Esophagus squamous epithelium (tissue), 5 donors: ENCODE measurements around the gene LPIN3. TPM values are rescaled to one million over a fixed set of nuclear protein-coding genes. Genes with fewer than 3 reads are reported as not detected.

Source experiments
- DNase-seq: peaks from one replicate; lab custom pipeline; 2025; lab: John Stamatoyannopoulos, UW
- H3K27ac ChIP-seq, 4 donors: fragments of 200-600 bp; sonication (generic); one replicate each; pipeline ENCODE4 v1.5.1; 2016 to 2019; ENCODE audit warnings: mild to moderate bottlenecking in 1 of 4
- H3K27me3 ChIP-seq, 4 donors: fragments of 200-600 bp; sonication (generic); 1 replicate in 3 of 4; 2 replicates in 1 of 4; pipeline versions ENCODE4 v1.5.1 to v1.6.0; 2017 to 2021; ENCODE audit warnings: antibody characterized with exemption in 1 of 4
- H3K36me3 ChIP-seq, 3 donors: fragments of 200-600 bp; sonication (generic); one replicate each; pipeline ENCODE4 v1.5.1; 2016 to 2019
- H3K4me1 ChIP-seq, 3 donors: fragments of 200-600 bp; sonication (generic); one replicate each; pipeline ENCODE4 v1.5.1; 2017 to 2019
- H3K4me3 ChIP-seq, 4 donors: fragments of 200-600 bp; sonication (generic); 1 replicate in 3 of 4; 2 replicates in 1 of 4; pipeline ENCODE4 v1.5.1; 2016 to 2019; ENCODE audit warnings: mild to moderate bottlenecking in 2 of 4, moderate library complexity in 1 of 4
- H3K9me3 ChIP-seq, 3 donors: fragments of 200-600 bp; sonication (generic); one replicate each; pipeline ENCODE4 v1.5.1; 2016 to 2019
- CTCF ChIP-seq, 6 experiments: fragments of 450-650 bp in 4 of 6; fragments of 200-600 bp in 2 of 6; sonication (generic) in 2 of 6; IDR thresholded peaks; one replicate each; pipeline ENCODE4 v1.5.1; 2016 to 2019; ENCODE audit warnings: antibody characterized with exemption in 6 of 6, mild to moderate bottlenecking in 4 of 6, moderate library complexity in 4 of 6
- POLR2A ChIP-seq, 4 donors: fragments of 450-650 bp; IDR thresholded peaks; one replicate each; pipeline ENCODE4 v1.6.1; 2017; ENCODE audit warnings: antibody characterized with exemption in 4 of 4, mild to moderate bottlenecking in 4 of 4, moderate library complexity in 3 of 4
- WGBS, 2 donors: methylation state at CpG; one replicate each; pipeline ENCODE4 v1.1.5; 2018; 5-methylcytosine and 5-hydroxymethylcytosine counted together
- intact Hi-C: fragments of 100-400 bp; cut with DNase I; formaldehyde crosslinking; loops from one replicate; pipeline ENCODE4 v1.15.0; 2022
- total RNA-seq, 4 donors: library from RNA; depleted of rRNA; stranded (reverse); fragments of >200 nt; gene quantifications; one replicate each; pipeline ENCODE4 v1.1.0, GENCODE V29; 2016
- donor health status: DM: yes; HTN: yes; CAD: no.

The LPIN3 gene
- total RNA-seq, 4 donors from 2014 or later: 15.4 to 38.6 (median 32.9) TPM

- Histone ChIP-seq H3K27me3 (no peaks in the 10 kb centered on the region), H3K4me3 (peak overlapping the region; percentile 75 to 94 (median 86)), H3K36me3 (peaks cover 0 to 6% (median 4%) of the 10 kb centered on the region in 3 donors), H3K9me3 (no peaks in the 10 kb centered on the region), H3K27ac (peak overlapping the region; percentile 92 to 97 (median 94)), H3K4me1 (peaks cover 9 to 44% (median 10%) of the 10 kb centered on the region in 3 donors)
- intact Hi-C loops: loop anchor here (10.0 kb wide), 1 partner anchor 72 kb away; no protein-coding TSS in a partner anchor
- 3 to 8% methylated on average over 12 to 20 of the region's 66 CpGs for WGBS, 2 donors
- TF ChIP-seq POLR2A (IDR thresholded peaks at IDR 0.05) (no peak), CTCF (IDR thresholded peaks at IDR 0.05) (no peak)
- DNase-seq: no peak
These were observed 23.7 kb upstream of the LPIN3 start for GRCh38 chr20:41316602-41317545.

- no peaks in the 10 kb centered on the region for H3K27me3 ChIP-seq
- DNase-seq: peak; percentile 54
- H3K9me3 ChIP-seq: no peaks in the 10 kb centered on the region
- intact Hi-C loops: loop anchor here (10.0 kb wide), 1 partner anchor 73 kb away; no protein-coding TSS in a partner anchor
- peak within 1 kb of the TSS; percentile 92 to 97 (median 94) for H3K27ac ChIP-seq
- H3K36me3 ChIP-seq: no peaks in the 10 kb centered on the region
- peaks cover 9 to 50% (median 10%) of the 10 kb centered on the region in 3 donors for H3K4me1 ChIP-seq
- peak within 1 kb of the TSS; percentile 75 to 94 (median 86) for H3K4me3 ChIP-seq
- 3 to 5% methylated on average over 3 of the region's 64 CpGs for WGBS, 2 donors
- TF ChIP-seq POLR2A (IDR thresholded peaks at IDR 0.05): peak in 2 of 4 donors; percentile 52 to 61
- no peak for TF ChIP-seq CTCF (IDR thresholded peaks at IDR 0.05)
These were observed 22.9 kb upstream of the LPIN3 start, which contains the start of gene ZHX3 for GRCh38 chr20:41317546-41318270. ZHX3 (minus strand) TSS chr20:41317731; CDS start chr20:41204916, 112,815 bp downstream.

- H3K4me3 ChIP-seq: peak overlapping the region; percentile 75 to 94 (median 86)
- H3K27me3 ChIP-seq: no peaks in the 10 kb centered on the region
- H3K36me3 ChIP-seq: no peaks in the 10 kb centered on the region
- no peaks in the 10 kb centered on the region for H3K9me3 ChIP-seq
- TF ChIP-seq POLR2A (IDR thresholded peaks at IDR 0.05) (no peak), CTCF (IDR thresholded peaks at IDR 0.05) (no peak)
- H3K4me1 ChIP-seq: peaks cover 9 to 50% (median 10%) of the 10 kb centered on the region in 3 donors
- no peak for DNase-seq
- WGBS, 2 donors: 28 to 29% methylated on average over 5 of the region's 5 CpGs
- H3K27ac ChIP-seq: peak overlapping the region; percentile 86 to 97 (median 94)
- intact Hi-C loops: loop anchor here (10.0 kb wide), 1 partner anchor 73 kb away; no protein-coding TSS in a partner anchor
These were observed 22.4 kb upstream of the LPIN3 start for GRCh38 chr20:41318271-41318649.

GRCh38 chr20:41320441-41320840 lies 20.2 kb upstream of the LPIN3 start:
- Histone ChIP-seq H3K9me3 (no peaks in the 10 kb centered on the region), H3K4me1 (peaks cover 6 to 34% (median 8%) of the 10 kb centered on the region in 3 donors), H3K27ac (peak overlapping the region in 1 of 4 donors; percentile 59), H3K4me3 (no peak overlapping the region), H3K36me3 (no peaks in the 10 kb centered on the region), H3K27me3 (no peaks in the 10 kb centered on the region)
- TF ChIP-seq POLR2A (IDR thresholded peaks at IDR 0.05) (no peak), CTCF (IDR thresholded peaks at IDR 0.05) (no peak)
- intact Hi-C loops: no loop called here
- no peak for DNase-seq
